Measurements from ENCODE around the gene MYO1F. TPM values are rescaled to one million over a fixed set of nuclear protein-coding genes. Genes with fewer than 3 reads are reported as not detected.
A peak's percentile ranks its signal among the peaks of the same experiment; 100 is the strongest.

The MYO1F gene
- total RNA-seq, 1 donor from 2014 or later: 7.4 TPM

GRCh38 chr19:8600816-8601215 is 23.6 kb upstream of the MYO1F start:
- no peak for TF ChIP-seq CTCF (IDR thresholded peaks at IDR 0.05; ENCODE audit: borderline replicate concordance)
- H3K9me3 ChIP-seq (replicated peaks): peaks cover 11% of the 10 kb centered on the region
- H3K27ac ChIP-seq (replicated peaks): no peak overlapping the region
- no peak for DNase-seq
- H3K27me3 ChIP-seq (ENCODE audit: low read depth): no peaks in the 10 kb centered on the region
- H3K36me3 ChIP-seq: peaks cover 67% of the 10 kb centered on the region
- intact Hi-C loops (cut with micrococcal nuclease): no loop called here
- H3K4me3 ChIP-seq: no peak overlapping the region
- no peaks in the 10 kb centered on the region for H3K4me1 ChIP-seq

DNA sequence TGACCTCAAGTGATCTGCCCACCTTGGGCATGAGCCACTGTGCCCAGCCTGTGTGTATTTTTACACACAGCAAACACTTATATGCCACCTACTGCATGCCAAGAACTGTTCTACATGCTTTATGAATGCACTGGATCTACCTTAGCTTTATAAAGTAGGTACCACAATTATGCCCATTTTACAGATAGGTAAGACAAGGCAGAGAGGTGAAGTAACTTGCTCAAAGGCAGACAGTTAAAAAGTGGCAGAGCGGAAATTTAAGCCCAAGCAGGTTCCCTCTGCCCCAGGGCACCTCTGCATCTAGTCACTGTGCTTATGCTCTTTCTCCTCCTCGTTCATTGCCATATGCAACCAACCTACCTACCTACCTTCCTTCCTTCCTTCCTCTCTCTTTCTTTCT is 22.8 kb upstream of the MYO1F start:
- H3K36me3 ChIP-seq: peaks cover 62% of the 10 kb centered on the region
- peaks cover 8% of the 10 kb centered on the region for H3K9me3 ChIP-seq (replicated peaks)
- TF ChIP-seq CTCF (IDR thresholded peaks at IDR 0.05; ENCODE audit: borderline replicate concordance): no peak
- peaks cover 5% of the 10 kb centered on the region for H3K4me1 ChIP-seq
- H3K4me3 ChIP-seq: no peak overlapping the region
- intact Hi-C loops (cut with micrococcal nuclease): no loop called here
- no peak for DNase-seq
- no peaks in the 10 kb centered on the region for H3K27me3 ChIP-seq (ENCODE audit: low read depth)
- no peak overlapping the region for H3K27ac ChIP-seq (replicated peaks)

- no peak for DNase-seq
- Histone ChIP-seq H3K9me3 (replicated peaks) (peaks cover 8% of the 10 kb centered on the region), H3K27ac (replicated peaks) (no peak overlapping the region), H3K4me1 (peaks cover 27% of the 10 kb centered on the region), H3K36me3 (peaks cover 36% of the 10 kb centered on the region), H3K27me3 (ENCODE audit: low read depth) (peaks cover 30% of the 10 kb centered on the region), H3K4me3 (no peak overlapping the region)
- intact Hi-C loops (cut with micrococcal nuclease): no loop called here
- no peak for TF ChIP-seq CTCF (IDR thresholded peaks at IDR 0.05; ENCODE audit: borderline replicate concordance)
Observed at GRCh38 chr19:8596168-8596567, 18.9 kb upstream of the MYO1F start.

DNA sequence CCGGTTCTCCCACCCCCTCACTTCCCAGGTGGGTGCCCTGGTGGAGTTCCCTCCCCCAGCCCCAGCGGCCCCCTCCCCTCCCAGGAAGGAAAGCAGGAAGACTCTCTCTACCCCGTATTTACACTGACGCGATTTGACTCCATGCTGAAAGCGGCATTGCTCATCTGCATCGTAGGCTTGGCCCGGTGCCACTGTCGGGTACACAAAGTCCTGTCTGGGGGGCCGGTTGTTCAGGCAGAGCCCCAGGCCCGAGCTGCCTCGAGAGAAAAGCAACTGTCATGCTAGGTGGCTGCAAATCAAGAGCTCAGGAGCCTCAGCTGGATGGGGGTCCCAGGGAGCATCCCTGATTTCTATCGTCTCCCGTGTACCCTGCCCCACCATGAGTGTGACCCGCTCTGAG is 18.4 kb upstream of the MYO1F start:
- peaks cover 31% of the 10 kb centered on the region for H3K27me3 ChIP-seq (ENCODE audit: low read depth)
- peaks cover 31% of the 10 kb centered on the region for H3K36me3 ChIP-seq
- no peak for TF ChIP-seq CTCF (IDR thresholded peaks at IDR 0.05; ENCODE audit: borderline replicate concordance)
- peak overlapping the region; percentile 19 for H3K27ac ChIP-seq (replicated peaks)
- intact Hi-C loops (cut with micrococcal nuclease): no loop called here
- H3K9me3 ChIP-seq (replicated peaks): peaks cover 8% of the 10 kb centered on the region
- DNase-seq: no peak
- peaks cover 27% of the 10 kb centered on the region for H3K4me1 ChIP-seq
- H3K4me3 ChIP-seq: no peak overlapping the region

DNA sequence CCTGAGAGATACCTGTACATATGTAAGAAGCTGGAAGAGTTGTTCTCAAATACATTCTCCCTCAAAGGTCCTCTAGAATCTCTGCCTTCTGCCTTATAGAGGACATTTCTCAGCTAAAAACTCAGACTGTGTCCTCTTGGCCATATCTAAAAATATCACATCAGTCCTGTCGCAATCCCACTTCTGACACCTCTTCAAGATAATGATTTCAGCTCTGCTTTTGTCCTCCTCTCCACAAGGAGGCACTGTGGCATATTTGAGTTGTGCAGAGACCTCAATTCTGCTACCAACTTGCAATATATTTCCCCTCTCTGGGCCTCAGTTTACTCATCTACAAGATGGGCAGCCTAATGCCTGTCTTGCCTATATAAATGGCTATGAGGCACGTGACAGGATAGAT is 16.7 kb upstream of the MYO1F start:
- peak; percentile 30 for TF ChIP-seq CTCF (IDR thresholded peaks at IDR 0.05; ENCODE audit: borderline replicate concordance)
- intact Hi-C loops (cut with micrococcal nuclease): no loop called here
- DNase-seq: no peak

More for the DNA sequence above, 16.7 kb upstream of the MYO1F start:
- peaks cover 8% of the 10 kb centered on the region for H3K9me3 ChIP-seq (replicated peaks)
- no peak overlapping the region for H3K27ac ChIP-seq (replicated peaks)
- peaks cover 45% of the 10 kb centered on the region for H3K27me3 ChIP-seq (ENCODE audit: low read depth)
- peaks cover 15% of the 10 kb centered on the region for H3K36me3 ChIP-seq
- peaks cover 27% of the 10 kb centered on the region for H3K4me1 ChIP-seq
- H3K4me3 ChIP-seq: no peak overlapping the region

Data from left ventricle myocardium inferior (tissue), 1 donor.